ENCODE data around the gene NFKBIE. TPM values are rescaled to one million over a fixed set of nuclear protein-coding genes. Genes with fewer than 3 reads are reported as not detected.
A peak's percentile ranks its signal among the peaks of the same experiment; 100 is the strongest.

NFKBIE gene
- total and polyA plus RNA-seq, 2 of the 13 experiments (the other 11 are each of a cell fraction or from before 2014, with no cell fraction given) = 6.7 to 14.5 TPM

GRCh38 chr6:44217332-44218143 is 47.8 kb downstream of the NFKBIE start (continued):
- TF ChIP-seq ZNF878 (CRISPR knock-in tag; IDR thresholded peaks at IDR 0.05) (no peak), TBX3 (IDR thresholded peaks at IDR 0.05; ENCODE audit: borderline replicate concordance) (no peak), ZBTB26 (CRISPR knock-in tag; IDR thresholded peaks at IDR 0.05; ENCODE audit: borderline replicate concordance) (no peak), SRY (CRISPR knock-in tag; IDR thresholded peaks at IDR 0.05) (no peak), MAFF (IDR thresholded peaks at IDR 0.05; ENCODE audit: low read depth, low read length) (no peak), ZNF281 (CRISPR knock-in tag; IDR thresholded peaks at IDR 0.05; ENCODE audit: borderline replicate concordance) (no peak), ZNF839 (CRISPR knock-in tag; IDR thresholded peaks at IDR 0.05; ENCODE audit: borderline replicate concordance) (no peak), POLR2AphosphoS5 (IDR thresholded peaks at IDR 0.05; ENCODE audit: low read depth, low read length) (no peak), ZNF326 (CRISPR knock-in tag; IDR thresholded peaks at IDR 0.05; ENCODE audit: borderline replicate concordance) (no peak), ZNF383 (CRISPR knock-in tag; IDR thresholded peaks at IDR 0.05; ENCODE audit: borderline replicate concordance) (no peak), ZNF678 (CRISPR knock-in tag; IDR thresholded peaks at IDR 0.05) (no peak), ZNF546 (CRISPR knock-in tag; conservative IDR thresholded peaks at IDR 0.05) (no peak), ZNF143 (CRISPR knock-in tag; IDR thresholded peaks at IDR 0.05) (no peak), ZNF879 (CRISPR knock-in tag; IDR thresholded peaks at IDR 0.05) (no peak), RFXANK (CRISPR knock-in tag; IDR thresholded peaks at IDR 0.05) (no peak), CBX2 (IDR thresholded peaks at IDR 0.05; ENCODE audit: low read depth, low read length) (no peak), CBX2 (CRISPR knock-in tag; IDR thresholded peaks at IDR 0.05; ENCODE audit: low read depth) (peak; percentile 64; the same call in 1 of the 2 replicates), DPF2 (CRISPR knock-in tag; IDR thresholded peaks at IDR 0.05; ENCODE audit: borderline replicate concordance, low read depth) (no peak), NR1H2 (CRISPR knock-in tag; IDR thresholded peaks at IDR 0.05; ENCODE audit: borderline replicate concordance, low read depth) (no peak), ZNF430 (CRISPR knock-in tag; IDR thresholded peaks at IDR 0.05) (no peak), TMF1 (CRISPR knock-in tag; IDR thresholded peaks at IDR 0.05; ENCODE audit: low read depth) (no peak), FOXO1 (CRISPR knock-in tag; IDR thresholded peaks at IDR 0.05) (no peak), ASH2L (IDR thresholded peaks at IDR 0.05; ENCODE audit: insufficient read length, low read depth, low read length) (no peak), TOPORS (CRISPR knock-in tag; IDR thresholded peaks at IDR 0.05) (no peak)
- TF ChIP-seq, protein P1, sequence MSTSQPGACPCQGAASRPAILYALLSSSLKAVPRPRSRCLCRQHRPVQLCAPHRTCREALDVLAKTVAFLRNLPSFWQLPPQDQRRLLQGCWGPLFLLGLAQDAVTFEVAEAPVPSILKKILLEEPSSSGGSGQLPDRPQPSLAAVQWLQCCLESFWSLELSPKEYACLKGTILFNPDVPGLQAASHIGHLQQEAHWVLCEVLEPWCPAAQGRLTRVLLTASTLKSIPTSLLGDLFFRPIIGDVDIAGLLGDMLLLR (CRISPR knock-in tag; IDR thresholded peaks at IDR 0.05) = peak; percentile 74; the same call in 1 of the 2 replicates
- TF ChIP-seq, protein P2, sequence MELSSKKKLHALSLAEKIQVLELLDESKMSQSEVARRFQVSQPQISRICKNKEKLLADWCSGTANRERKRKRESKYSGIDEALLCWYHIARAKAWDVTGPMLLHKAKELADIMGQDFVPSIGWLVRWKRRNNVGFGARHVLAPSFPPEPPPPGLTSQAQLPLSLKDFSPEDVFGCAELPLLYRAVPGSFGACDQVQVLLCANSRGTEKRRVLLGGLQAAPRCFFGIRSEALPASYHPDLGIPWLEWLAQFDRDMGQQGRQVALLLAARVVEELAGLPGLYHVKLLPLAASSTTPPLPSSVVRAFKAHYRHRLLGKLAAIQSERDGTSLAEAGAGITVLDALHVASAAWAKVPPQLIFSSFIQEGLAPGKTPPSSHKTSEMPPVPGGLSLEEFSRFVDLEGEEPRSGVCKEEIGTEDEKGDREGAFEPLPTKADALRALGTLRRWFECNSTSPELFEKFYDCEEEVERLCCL (CRISPR knock-in tag; IDR thresholded peaks at IDR 0.05; ENCODE audit: borderline replicate concordance) = no peak

All from HepG2 (cell line).